Progenitor cell of endocrine pancreas (in vitro differentiated cells): ENCODE measurements around the gene TMEM145. TPM values are rescaled to one million over a fixed set of nuclear protein-coding genes. Genes with fewer than 3 reads are reported as not detected.

ENCODE experiments used
- DNase-seq: peaks from one replicate; pipeline ENCODE4 v3.0.0; 2021; ENCODE audit warnings: low spot score; ENCODE audit not compliant: unreplicated experiment
- H3K27ac Mint-ChIP-seq: 2 replicates; pipeline ENCODE4 v1.8.0; 2021; ENCODE audit warnings: mild to moderate bottlenecking, moderate library complexity, mixed read lengths
- H3K27me3 Mint-ChIP-seq: 2 replicates; pipeline ENCODE4 v1.8.0; 2021; ENCODE audit warnings: mixed read lengths
- H3K36me3 Mint-ChIP-seq: 2 replicates; pipeline ENCODE4 v1.8.0; 2022; ENCODE audit warnings: mixed read lengths; ENCODE audit not compliant: insufficient read depth
- H3K4me1 Mint-ChIP-seq: 2 replicates; pipeline ENCODE4 v1.8.0; 2021; ENCODE audit warnings: low read depth, mixed read lengths
- H3K4me3 Mint-ChIP-seq: 2 replicates; pipeline ENCODE4 v1.8.0; 2021; ENCODE audit warnings: low read depth, mild to moderate bottlenecking, moderate library complexity, mixed read lengths
- H3K9me3 Mint-ChIP-seq: 2 replicates; pipeline ENCODE4 v1.8.0; 2021; ENCODE audit warnings: low read depth, mixed read lengths
- total RNA-seq: library from RNA; stranded (reverse); gene quantifications from 2 replicates; pipeline ENCODE4 v1.2.1, GENCODE V29; 2021
- TF ChIP-seq, protein P1 (sequence below): fragments of 200-600 bp; sonication (generic); IDR thresholded peaks from one replicate; pipeline ENCODE4 v1.5.0; 2021; ENCODE audit warnings: antibody characterized with exemption, mild to moderate bottlenecking; ENCODE audit not compliant: unreplicated experiment

Gene TMEM145
- total RNA-seq, 1 donor from 2014 or later, result 1.9 TPM

DNA sequence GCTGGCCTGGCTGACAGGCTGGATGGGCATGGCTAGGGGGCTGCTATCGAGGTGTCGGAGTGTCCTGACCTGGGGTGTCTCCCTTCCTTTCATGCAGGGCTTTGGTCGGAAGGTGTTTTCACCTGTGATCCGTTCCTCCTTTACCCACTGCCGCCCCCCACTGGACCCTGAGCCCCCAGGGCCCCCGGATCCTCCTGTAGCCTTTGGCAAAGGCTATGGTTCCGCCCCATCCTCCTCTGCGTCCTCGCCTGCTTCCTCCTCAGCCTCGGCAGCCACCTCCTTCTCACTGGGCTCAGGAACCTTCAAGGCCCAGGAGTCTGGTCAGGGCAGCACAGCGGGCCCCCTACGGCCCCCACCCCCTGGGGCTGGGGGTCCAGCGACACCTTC is 23.0 kb upstream of the TMEM145 start:
- DNase-seq, result no peak
- Mint-ChIP-seq H3K36me3 (peaks cover 12% of the 10 kb centered on the region), H3K27me3 (no peaks in the 10 kb centered on the region), H3K4me1 (peaks cover 9% of the 10 kb centered on the region), H3K9me3 (no peaks in the 10 kb centered on the region), H3K27ac (no peak overlapping the region), H3K4me3 (no peak overlapping the region)
- TF ChIP-seq, protein P1, sequence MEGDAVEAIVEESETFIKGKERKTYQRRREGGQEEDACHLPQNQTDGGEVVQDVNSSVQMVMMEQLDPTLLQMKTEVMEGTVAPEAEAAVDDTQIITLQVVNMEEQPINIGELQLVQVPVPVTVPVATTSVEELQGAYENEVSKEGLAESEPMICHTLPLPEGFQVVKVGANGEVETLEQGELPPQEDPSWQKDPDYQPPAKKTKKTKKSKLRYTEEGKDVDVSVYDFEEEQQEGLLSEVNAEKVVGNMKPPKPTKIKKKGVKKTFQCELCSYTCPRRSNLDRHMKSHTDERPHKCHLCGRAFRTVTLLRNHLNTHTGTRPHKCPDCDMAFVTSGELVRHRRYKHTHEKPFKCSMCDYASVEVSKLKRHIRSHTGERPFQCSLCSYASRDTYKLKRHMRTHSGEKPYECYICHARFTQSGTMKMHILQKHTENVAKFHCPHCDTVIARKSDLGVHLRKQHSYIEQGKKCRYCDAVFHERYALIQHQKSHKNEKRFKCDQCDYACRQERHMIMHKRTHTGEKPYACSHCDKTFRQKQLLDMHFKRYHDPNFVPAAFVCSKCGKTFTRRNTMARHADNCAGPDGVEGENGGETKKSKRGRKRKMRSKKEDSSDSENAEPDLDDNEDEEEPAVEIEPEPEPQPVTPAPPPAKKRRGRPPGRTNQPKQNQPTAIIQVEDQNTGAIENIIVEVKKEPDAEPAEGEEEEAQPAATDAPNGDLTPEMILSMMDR, result no peak

DNA sequence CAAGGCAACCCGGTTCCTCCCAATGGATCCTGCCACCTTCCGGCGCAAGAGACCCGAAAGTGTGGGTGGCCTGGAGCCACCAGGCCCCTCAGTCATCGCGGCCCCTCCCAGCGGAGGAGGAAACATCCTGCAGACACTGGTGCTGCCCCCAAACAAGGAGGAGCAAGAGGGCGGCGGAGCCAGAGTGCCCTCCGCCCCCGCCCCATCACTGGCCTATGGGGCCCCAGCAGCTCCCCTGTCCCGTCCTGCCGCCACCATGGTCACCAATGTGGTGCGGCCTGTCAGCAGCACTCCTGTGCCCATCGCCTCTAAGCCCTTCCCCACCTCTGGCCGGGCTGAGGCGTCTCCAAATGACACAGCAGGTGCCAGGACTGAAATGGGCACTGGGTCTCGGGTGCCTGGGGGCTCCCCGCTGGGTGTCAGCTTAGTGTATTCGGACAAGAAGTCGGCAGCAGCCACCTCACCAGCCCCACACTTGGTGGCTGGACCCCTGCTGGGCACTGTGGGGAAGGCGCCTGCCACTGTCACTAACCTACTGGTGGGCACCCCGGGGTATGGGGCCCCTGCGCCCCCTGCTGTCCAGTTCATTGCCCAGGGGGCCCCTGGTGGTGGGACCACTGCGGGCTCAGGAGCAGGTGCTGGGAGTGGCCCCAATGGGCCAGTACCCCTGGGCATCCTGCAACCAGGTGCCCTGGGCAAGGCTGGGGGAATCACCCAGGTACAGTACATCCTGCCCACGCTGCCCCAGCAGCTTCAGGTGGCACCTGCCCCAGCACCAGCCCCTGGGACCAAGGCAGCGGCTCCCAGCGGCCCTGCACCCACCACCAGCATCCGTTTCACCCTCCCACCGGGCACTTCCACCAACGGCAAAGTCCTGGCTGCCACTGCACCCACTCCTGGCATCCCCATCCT is 22.3 kb upstream of the TMEM145 start:
- H3K27ac Mint-ChIP-seq, result no peak overlapping the region
- no peaks in the 10 kb centered on the region for H3K9me3 Mint-ChIP-seq
- TF ChIP-seq, protein P1, result peak; percentile 65
- no peaks in the 10 kb centered on the region for H3K27me3 Mint-ChIP-seq
- H3K36me3 Mint-ChIP-seq, result peaks cover 12% of the 10 kb centered on the region
- no peak overlapping the region for H3K4me3 Mint-ChIP-seq
- DNase-seq, result peak; percentile 50
- peaks cover 6% of the 10 kb centered on the region for H3K4me1 Mint-ChIP-seq

DNA sequence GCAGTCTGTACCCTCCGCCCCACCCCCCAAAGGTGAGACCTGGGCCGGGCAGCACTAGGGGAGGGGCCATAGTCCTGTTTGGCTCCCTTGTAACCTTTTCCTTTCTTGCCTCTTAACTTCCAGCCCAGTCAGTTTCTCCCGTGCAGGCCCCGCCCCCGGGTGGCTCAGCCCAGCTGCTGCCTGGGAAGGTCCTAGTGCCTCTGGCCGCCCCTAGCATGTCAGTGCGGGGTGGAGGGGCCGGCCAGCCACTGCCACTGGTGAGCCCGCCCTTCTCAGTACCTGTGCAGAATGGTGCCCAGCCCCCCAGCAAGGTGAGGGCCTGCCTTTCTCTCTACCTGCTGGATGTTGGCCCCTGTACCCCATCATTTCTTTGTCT is 21.7 kb upstream of the TMEM145 start:
- H3K4me3 Mint-ChIP-seq, result no peak overlapping the region
- H3K4me1 Mint-ChIP-seq, result no peaks in the 10 kb centered on the region
- no peak for DNase-seq
- no peaks in the 10 kb centered on the region for H3K27me3 Mint-ChIP-seq
- TF ChIP-seq, protein P1, result no peak
- H3K36me3 Mint-ChIP-seq, result peaks cover 14% of the 10 kb centered on the region
- peak overlapping the region; percentile 42 for H3K27ac Mint-ChIP-seq
- no peaks in the 10 kb centered on the region for H3K9me3 Mint-ChIP-seq

DNA sequence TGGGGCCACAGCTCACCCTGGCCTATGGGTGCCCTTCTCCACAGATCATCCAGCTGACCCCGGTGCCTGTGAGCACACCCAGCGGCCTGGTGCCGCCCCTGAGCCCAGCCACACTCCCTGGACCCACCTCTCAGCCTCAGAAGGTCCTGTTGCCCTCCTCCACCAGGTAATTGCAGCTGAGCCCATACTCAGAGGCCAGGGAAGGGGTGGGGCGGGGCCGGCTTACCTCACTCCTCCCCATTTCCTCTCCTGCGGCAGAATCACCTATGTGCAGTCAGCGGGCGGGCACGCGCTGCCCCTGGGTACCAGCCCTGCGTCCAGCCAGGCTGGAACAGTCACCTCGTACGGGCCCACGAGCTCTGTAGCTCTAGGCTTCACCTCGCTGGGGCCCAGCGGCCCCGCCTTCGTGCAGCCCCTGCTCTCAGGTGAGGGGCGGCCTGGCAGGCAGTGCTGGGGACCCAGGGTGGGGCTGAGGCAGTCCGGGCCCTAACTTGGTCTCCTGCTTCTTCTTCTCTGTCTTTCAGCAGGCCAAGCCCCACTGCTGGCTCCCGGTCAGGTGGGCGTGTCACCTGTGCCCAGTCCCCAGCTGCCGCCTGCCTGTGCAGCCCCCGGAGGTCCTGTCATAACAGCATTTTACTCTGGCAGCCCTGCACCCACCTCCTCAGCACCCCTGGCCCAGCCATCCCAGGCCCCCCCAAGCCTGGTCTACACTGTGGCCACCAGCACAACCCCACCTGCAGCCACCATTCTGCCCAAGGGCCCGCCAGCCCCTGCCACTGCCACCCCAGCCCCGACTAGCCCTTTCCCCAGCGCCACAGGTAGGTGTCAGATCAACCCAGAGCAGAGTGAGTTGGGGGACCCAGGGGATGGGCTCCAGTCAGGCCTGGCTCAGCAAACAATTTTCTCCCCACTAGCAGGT is 20.8 kb upstream of the TMEM145 start:
- H3K4me3 Mint-ChIP-seq, result no peak overlapping the region
- H3K4me1 Mint-ChIP-seq, result no peaks in the 10 kb centered on the region

More for the DNA sequence above, 20.8 kb upstream of the TMEM145 start:
- TF ChIP-seq, protein P1, result no peak
- no peak for DNase-seq
- H3K27me3 Mint-ChIP-seq, result no peaks in the 10 kb centered on the region
- no peaks in the 10 kb centered on the region for H3K9me3 Mint-ChIP-seq
- peak overlapping the region; percentile 42 for H3K27ac Mint-ChIP-seq
- peaks cover 16% of the 10 kb centered on the region for H3K36me3 Mint-ChIP-seq
